Gastrocnemius medialis (tissue), 4 donors: ENCODE results near the gene FAM200B. TPM values are rescaled to one million over a fixed set of nuclear protein-coding genes. Genes with fewer than 3 reads are reported as not detected.

Source experiments
- ATAC-seq, 2 donors: fragments of 150-250 bp; one replicate each; pipeline ENCODE4 v1.9.1; 2016
- DNase-seq, 2 donors: peaks; one replicate each; pipeline ENCODE4 v3.0.0-alpha.2; 2019
- H3K27ac ChIP-seq, 4 donors: fragments of 200-600 bp; sonication (generic); 1 replicate in 1 of 4; 2 replicates in 3 of 4; pipeline ENCODE4 v1.5.1; 2016 to 2018; ENCODE audit warnings: mild to moderate bottlenecking in 2 of 4, moderate library complexity in 1 of 4
- H3K27me3 ChIP-seq, 3 donors: fragments of 200-600 bp; sonication (generic) in 2 of 3; 1 replicate in 1 of 3; 2 replicates in 2 of 3; pipeline versions ENCODE4 v1.5.1 to v1.6.0; 2016 to 2019; ENCODE audit warnings: mild to moderate bottlenecking in 1 of 3, moderate library complexity in 1 of 3
- H3K36me3 ChIP-seq, 2 donors: fragments of 200-600 bp; sonication (generic) in 1 of 2; one replicate each; pipeline ENCODE4 v1.5.1; 2017 to 2018
- H3K4me1 ChIP-seq, 2 donors: fragments of 200-600 bp; sonication (generic) in 1 of 2; one replicate each; pipeline ENCODE4 v1.5.1; 2016 to 2017; ENCODE audit warnings: mild to moderate bottlenecking in 2 of 2
- H3K4me3 ChIP-seq, 4 donors: fragments of 200-600 bp; sonication (generic) in 3 of 4; 1 replicate in 1 of 4; 2 replicates in 3 of 4; pipeline ENCODE4 v1.5.1; 2016 to 2019; ENCODE audit warnings: mild to moderate bottlenecking in 2 of 4
- H3K9me3 ChIP-seq, 3 donors: fragments of 200-600 bp; sonication (generic) in 2 of 3; 1 replicate in 1 of 3; 2 replicates in 2 of 3; pipeline ENCODE4 v1.5.1; 2016 to 2019
- POLR2A ChIP-seq, 2 donors: fragments of 450-650 bp; IDR thresholded peaks; one replicate each; pipeline ENCODE4 v1.6.1; 2017; ENCODE audit warnings: antibody characterized with exemption in 2 of 2, mild to moderate bottlenecking in 2 of 2, moderate library complexity in 2 of 2
- in situ Hi-C, 4 donors: fragments of 200-750 bp; cut with MboI; loops; one replicate each; pipeline versions ENCODE4 v1.15.0 to v1.8.0; 2017; ENCODE audit warnings: low sequenced_read_pairs in 4 of 4
- intact Hi-C: fragments of 100-400 bp; cut with DNase I; formaldehyde crosslinking; loops from one replicate; pipeline ENCODE4 v1.15.1; 2023; ENCODE audit warnings: low total_unique reads
- total RNA-seq, 4 donors: library from RNA; depleted of rRNA; stranded (reverse); fragments of >200 nt; gene quantifications; one replicate each; pipeline versions ENCODE4 v1.1.0 to v1.2.3, GENCODE V29; 2016
- TF ChIP-seq, protein P1 (sequence below), 5 experiments: fragments of 450-650 bp in 3 of 5; fragments of 200-600 bp in 2 of 5; sonication (generic) in 2 of 5; IDR thresholded peaks in 4 of 5; conservative IDR thresholded peaks in 1 of 5; 1 replicate in 4 of 5; 2 replicates in 1 of 5; pipeline ENCODE4 v1.5.1; 2016 to 2019; ENCODE audit warnings: antibody characterized with exemption in 5 of 5, mild to moderate bottlenecking in 3 of 5, moderate library complexity in 3 of 5

The FAM200B gene
- total RNA-seq, 4 donors from 2014 or later, result 16.5 to 33.3 (median 21.1) TPM

DNA sequence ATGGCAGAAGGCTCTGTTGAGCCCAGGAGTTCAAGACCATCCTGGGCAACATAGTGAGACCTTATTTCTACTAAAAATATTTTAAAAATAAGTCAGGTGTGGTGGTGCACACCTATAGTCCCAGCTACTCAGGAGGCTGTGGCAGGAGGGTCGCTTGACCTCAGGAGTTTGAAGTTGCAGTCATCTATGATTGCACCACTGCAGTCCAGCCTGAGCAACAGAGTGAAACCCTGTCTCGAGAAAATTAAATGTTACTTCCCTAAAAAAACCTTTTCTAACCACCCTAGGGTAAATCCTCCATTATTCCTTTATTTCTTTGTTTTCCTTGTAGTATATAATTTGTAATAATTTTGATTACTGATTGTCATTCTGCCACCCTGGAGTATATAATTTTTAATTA is 7.9 kb downstream of the FAM200B start:
- no peaks in the 10 kb centered on the region for H3K9me3 ChIP-seq
- TF ChIP-seq POLR2A (IDR thresholded peaks at IDR 0.05), result no peak
- TF ChIP-seq, protein P1, sequence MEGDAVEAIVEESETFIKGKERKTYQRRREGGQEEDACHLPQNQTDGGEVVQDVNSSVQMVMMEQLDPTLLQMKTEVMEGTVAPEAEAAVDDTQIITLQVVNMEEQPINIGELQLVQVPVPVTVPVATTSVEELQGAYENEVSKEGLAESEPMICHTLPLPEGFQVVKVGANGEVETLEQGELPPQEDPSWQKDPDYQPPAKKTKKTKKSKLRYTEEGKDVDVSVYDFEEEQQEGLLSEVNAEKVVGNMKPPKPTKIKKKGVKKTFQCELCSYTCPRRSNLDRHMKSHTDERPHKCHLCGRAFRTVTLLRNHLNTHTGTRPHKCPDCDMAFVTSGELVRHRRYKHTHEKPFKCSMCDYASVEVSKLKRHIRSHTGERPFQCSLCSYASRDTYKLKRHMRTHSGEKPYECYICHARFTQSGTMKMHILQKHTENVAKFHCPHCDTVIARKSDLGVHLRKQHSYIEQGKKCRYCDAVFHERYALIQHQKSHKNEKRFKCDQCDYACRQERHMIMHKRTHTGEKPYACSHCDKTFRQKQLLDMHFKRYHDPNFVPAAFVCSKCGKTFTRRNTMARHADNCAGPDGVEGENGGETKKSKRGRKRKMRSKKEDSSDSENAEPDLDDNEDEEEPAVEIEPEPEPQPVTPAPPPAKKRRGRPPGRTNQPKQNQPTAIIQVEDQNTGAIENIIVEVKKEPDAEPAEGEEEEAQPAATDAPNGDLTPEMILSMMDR (IDR thresholded peaks at IDR 0.05 in 4 of 5, conservative IDR thresholded peaks at IDR 0.05 in 1 of 5), result no peak
- in situ Hi-C loops, result no loop called here
- H3K36me3 ChIP-seq, result peaks cover 0 to 11% of the 10 kb centered on the region in 2 donors
- intact Hi-C loops, result no loop called here
- H3K4me3 ChIP-seq, result no peak overlapping the region
- H3K27me3 ChIP-seq, result no peaks in the 10 kb centered on the region
- H3K27ac ChIP-seq, result no peak overlapping the region
- H3K4me1 ChIP-seq, result no peaks in the 10 kb centered on the region
- ATAC-seq, result no peak
- DNase-seq, result no peak

DNA sequence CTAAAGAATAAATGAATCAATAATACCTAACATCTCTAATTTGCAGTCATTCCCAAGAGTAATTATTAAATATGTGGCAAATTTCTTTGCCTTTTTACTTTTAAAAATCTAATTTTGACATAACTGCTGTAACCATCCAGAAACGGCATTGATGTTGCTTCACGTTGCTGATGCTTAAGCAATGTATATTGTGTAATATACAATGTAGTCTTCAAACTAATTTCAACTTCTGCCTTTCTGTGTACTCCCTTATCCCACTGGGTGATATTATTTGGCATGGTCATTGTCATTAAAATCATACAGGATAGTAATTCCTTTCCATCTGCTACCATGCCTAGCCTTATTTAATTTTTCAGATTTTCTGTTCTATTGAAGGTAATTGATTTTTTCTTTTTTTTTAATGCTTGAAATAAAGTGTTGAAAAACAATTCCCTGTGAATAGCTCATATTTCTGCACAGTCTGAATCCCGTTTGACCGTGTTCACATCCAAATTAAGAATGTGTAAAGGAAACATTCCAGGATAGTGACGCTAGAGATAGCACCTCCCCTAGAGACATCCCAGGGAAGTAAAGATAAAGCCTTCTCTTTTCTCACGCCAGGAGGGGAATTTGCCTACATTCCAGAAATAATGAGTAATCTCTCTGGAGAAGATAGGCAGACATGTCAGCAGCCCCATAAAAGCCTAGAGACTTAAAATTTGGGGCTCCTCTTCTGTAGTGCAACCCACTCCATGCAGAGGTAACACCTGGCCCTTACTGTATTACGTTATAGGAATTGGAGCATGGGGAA is 8.6 kb downstream of the FAM200B start:
- DNase-seq (no peak), ATAC-seq (no peak)
- Histone ChIP-seq H3K27me3 (no peaks in the 10 kb centered on the region), H3K9me3 (no peaks in the 10 kb centered on the region), H3K36me3 (peaks cover 0 to 11% of the 10 kb centered on the region in 2 donors), H3K4me1 (no peaks in the 10 kb centered on the region), H3K27ac (no peak overlapping the region), H3K4me3 (no peak overlapping the region)
- in situ Hi-C loops, result no loop called here
- intact Hi-C loops, result no loop called here
- TF ChIP-seq POLR2A (IDR thresholded peaks at IDR 0.05), result no peak
- TF ChIP-seq, protein P1 (IDR thresholded peaks at IDR 0.05 in 4 of 5, conservative IDR thresholded peaks at IDR 0.05 in 1 of 5), result no peak

DNA sequence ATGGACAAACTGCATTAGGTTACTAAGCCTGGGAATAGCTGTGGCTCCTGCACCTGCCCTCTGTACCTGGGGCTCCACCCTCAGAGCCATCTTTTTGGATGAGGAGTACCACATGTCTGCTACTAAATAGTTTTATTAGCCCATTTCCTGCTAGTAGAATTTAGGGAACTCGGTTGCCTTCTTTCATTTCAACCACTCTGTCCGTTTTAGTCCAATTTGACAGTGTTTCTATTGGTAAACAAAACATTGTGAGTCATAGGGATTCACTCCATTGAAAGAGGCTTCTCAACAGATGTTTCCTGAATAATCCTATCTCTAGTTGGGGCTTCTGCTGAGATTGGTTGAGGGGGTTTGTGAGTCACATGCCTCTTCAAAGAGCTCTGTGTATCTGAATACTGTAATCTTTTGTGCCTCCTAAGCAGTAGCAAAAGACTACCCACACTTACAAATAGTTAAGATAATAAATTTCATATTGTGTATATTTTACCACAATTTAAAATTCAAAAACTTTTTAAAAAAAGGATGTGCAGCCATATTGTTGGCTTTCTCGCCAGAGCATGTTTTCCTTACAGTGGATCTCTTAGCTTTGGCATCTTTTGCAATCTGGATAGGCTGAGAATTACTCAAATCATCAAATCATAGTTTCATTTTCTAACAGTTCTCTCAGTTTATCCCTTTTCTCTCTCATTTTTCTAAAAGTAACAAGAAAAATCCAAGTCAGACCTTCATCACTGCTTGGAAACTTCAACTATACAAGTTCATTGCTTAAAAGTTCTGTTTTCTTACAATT is 9.9 kb downstream of the FAM200B start:
- in situ Hi-C loops (no loop called here), intact Hi-C loops (no loop called here)
- no peaks in the 10 kb centered on the region for H3K27me3 ChIP-seq
- no peaks in the 10 kb centered on the region for H3K4me1 ChIP-seq
- H3K27ac ChIP-seq, result no peak overlapping the region
- H3K4me3 ChIP-seq, result no peak overlapping the region
- TF ChIP-seq, protein P1 (IDR thresholded peaks at IDR 0.05 in 4 of 5, conservative IDR thresholded peaks at IDR 0.05 in 1 of 5), result no peak
- TF ChIP-seq POLR2A (IDR thresholded peaks at IDR 0.05), result no peak
- DNase-seq (no peak), ATAC-seq (no peak)
- H3K9me3 ChIP-seq, result no peaks in the 10 kb centered on the region
- peaks cover 0 to 7% of the 10 kb centered on the region in 2 donors for H3K36me3 ChIP-seq

DNA sequence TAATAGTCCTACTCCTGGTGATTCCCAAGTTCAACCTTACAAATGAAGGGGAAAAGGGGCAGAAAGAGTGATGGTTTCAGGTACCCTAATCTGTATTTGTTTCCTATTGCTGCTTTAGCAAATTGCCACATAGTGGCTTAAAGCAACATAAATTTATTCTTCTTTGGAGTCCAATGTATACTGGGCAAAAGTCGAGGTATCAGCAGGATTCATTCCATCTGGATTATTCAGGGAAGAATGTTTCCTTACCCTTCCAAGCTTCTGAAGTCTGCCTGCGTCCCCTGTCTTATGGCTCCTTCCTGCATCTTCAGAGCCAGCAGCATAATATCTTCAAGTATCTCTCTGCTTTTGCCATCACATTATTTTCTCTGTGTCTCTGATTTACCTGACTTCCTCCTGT is 11.0 kb downstream of the FAM200B start:
- in situ Hi-C loops, result no loop called here
- ATAC-seq (no peak), DNase-seq (no peak)
- no peak overlapping the region for H3K4me3 ChIP-seq
- peaks cover 0 to 2% of the 10 kb centered on the region in 2 donors for H3K36me3 ChIP-seq
- no peaks in the 10 kb centered on the region for H3K27me3 ChIP-seq
- intact Hi-C loops, result no loop called here
- H3K27ac ChIP-seq, result no peak overlapping the region
- no peaks in the 10 kb centered on the region for H3K4me1 ChIP-seq
- no peaks in the 10 kb centered on the region for H3K9me3 ChIP-seq
- TF ChIP-seq, protein P1 (IDR thresholded peaks at IDR 0.05 in 4 of 5, conservative IDR thresholded peaks at IDR 0.05 in 1 of 5), result no peak
- TF ChIP-seq POLR2A (IDR thresholded peaks at IDR 0.05), result no peak
